ENCODE results near the gene RGL4.

The RGL4 gene

DNA sequence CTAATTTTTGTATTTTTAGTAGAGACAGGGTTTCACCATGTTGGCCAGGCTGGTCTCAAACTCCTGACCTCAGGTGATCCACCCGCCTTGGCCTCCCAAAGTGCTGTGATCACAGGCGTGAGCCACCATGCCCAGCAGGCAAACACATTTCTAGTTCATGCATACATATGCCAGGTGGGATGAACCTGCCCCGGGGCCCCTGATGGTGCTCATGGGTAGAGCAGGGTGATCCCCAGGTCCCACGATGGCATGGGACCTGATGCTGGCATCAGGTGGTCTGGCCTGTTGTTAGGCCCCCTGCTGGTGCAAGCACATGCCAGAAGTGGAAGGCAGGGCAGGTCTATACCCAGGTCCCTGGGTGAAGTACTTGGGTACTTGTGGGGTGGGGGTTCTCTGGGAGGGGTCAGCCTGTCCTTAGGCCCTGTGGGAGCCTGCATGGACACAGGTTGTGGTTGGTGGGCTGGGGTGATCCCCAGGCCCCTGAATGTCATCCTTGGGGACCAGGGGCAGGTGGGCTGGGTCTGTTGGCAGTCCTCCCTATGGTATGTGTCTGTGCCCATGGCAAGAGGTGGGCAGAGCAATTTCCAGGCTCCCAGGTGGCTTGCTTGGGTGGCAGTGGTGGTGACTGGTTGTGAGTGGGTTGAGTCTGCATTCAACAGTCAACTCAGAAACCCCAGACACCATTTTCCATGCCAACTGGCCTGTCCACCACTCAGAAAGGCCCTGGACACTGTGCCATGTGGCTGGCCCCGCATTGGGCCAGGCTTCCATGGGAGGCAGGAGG, 9.6 kb upstream of the RGL4 start:
- DNase-seq = no peak

DNA sequence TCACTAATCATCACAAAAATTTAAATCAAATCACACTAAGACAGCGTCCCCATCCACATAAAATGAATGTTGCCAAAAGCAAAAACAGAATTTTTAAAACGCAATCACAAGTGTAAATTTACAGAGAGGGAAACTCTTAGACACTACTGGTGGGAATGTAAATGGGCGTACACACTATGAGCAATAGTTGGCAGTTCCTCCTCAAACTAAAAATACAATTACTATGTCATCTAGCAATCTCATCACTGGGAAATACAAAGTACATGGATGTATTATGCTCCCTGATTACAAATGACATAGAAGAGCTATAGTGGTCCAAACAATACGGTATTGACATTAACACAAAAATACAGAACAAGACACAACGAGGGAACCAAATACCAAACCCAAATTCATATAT, 8.7 kb upstream of the RGL4 start:
- DNase-seq = no peak

DNA sequence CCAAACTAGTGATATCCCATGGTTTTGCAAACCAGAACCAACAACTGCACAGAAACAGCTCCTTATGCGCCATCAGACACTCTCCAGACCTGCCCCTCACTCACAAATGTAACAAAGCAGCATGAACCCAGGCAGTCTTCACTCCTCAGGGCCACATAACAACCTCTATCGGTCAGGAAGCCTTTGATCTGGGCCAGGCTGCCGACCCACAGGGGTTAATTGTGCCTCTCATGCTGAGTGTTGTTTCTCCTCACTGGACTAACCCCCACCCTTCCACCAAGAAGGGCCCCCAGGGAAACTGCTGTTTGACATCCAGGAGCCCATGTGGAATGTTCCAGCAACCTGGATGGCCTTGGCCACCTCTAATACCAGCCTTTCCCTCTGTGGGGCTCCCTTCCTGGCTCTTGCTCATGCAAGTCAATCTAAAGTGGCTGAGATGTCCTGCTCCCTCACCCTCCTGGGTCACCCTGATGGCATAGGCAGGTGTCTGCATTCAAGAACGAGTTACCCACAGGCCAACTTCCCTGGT, 7.9 kb upstream of the RGL4 start:
- no peak for DNase-seq

DNA sequence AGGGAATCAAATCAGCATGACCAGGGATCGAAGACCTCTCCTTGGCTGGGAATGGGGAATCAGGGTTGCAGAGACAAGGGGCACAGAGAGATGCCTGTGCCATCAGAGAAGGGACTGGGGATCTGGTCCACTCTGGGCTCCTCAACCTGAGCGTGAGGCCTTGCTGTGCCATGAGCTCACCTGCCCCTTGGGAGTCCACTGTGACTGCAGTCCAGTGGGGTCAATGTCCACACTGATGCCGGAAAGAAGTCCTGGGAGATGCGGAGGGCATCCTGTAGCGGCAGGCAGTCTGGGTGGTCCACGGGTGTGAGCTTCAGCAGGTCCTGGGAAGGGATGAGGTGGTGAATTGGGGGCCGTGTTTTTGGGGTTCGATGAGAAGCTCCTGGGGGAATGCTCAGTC, 7.3 kb upstream of the RGL4 start:
- no peak for DNase-seq

DNA sequence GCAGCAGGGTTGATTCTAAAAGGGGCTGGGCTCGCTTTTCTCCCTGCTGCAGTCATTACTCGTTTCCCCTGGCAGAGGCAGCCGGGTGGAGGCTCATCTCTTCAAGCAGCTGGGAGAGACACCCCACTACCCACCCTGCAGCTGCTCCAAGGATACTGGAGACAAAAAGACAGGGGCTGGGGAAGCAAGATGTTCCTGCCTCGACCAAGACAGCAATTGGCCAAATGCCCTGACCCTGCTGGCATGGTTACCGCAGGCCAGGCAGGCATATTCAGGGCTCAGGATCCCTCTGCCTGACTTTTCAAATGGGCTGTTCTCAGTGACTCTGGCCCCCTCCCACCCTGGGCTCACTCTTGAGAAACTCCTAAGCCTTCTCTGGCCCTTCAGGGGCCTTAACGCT, 6.8 kb upstream of the RGL4 start:
- no peak for DNase-seq

DNA sequence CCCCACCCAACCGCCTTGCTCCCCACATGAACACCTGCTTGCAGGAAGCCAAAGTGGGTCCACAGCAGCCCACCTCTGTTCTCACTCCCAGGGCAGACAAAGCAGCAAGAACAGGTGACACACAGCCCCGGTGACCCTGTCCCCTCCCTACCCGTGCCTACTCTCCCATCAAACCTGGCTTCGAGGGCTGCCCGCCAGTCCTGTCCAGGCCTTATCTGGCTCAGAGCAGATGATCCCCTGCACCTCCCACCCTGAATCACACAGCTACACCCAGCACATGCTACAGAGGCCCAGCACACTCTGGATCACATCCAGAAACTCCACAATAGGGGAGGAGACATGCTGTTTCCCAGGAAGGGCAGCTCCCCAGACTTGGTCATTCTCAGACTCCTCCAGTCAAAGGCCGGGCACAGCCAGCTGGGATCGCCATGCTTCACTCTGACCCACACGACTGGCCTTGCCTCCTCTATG, 6.2 kb upstream of the RGL4 start:
- DNase-seq = peak; percentile 11

DNA sequence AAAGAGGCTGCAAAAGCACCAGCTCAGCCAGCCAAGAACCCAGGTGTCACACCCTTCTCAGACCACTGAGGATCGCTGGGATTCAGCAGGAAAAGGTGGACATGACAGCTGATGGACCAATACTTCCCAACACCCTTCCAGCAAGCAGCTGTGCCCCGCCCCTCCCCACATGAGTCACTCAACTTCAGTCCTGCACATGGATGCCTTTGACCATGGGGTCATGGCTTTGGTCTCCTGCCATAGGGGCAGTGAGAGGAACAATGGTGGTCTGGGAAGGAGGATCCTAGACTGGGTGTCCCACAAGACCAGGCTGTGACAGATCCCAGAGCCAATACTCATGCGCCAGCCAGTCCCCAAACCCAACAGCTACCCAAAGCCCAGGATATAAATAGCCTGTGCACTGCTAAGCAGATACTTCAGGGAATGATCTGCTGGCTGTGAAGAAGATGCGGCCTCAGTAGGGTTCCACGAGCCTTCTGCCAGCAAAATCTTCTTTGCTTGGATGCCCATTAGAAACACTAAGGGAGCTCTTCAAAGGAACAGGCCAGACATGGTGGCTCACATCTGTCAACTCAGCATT, 5.5 kb upstream of the RGL4 start:
- DNase-seq = peak; percentile 12

DNA sequence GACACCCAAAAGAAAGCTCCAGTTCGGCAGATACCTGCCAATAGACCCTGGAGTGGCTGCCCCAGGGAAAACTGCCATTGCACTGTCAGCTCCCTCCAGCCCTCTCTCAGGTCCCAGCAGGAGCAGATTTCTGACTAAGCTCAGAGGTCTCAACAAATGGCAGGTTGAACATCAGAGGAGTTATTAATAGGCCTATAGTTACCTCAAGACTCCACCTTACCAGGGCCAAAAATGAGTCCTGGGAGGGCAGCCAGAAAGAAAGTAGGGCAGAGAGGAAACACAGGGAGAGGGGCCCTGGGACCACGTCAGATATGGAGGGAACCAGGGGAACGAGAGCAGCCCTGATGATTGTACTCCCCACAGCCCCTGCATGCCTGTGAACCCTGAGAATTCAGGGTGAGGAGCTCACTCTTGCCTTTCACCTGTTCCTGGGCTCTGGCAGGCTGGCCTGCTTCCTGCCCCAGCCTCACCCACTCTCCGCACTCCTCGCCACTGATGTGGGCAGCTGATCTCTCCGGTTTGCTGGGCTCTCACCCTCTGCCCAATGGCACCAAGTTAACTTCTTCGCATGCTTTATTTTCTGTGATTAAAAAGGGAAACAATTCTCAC, 4.3 kb upstream of the RGL4 start:
- no peak for DNase-seq

DNA sequence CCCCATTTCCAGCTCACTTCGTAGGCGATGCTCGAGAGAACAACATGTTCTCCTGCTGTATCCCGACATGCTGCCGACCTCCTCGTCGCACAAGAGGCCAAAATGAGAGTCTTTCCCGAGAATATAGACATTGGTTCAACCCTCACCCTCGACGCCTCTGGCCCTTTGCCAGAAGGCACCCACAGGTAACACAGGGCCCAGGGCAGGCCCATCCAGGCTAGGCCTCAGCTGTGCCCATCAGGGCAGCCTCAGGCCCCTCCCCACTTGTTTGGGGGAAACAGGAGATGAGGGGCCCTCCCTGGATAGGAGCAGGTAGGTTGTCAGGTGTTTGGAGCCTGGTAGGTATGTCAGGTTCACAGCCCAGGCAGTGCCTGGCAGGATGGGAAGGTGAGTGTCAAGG, 2.7 kb upstream of the RGL4 start:
- no peak for DNase-seq

DNA sequence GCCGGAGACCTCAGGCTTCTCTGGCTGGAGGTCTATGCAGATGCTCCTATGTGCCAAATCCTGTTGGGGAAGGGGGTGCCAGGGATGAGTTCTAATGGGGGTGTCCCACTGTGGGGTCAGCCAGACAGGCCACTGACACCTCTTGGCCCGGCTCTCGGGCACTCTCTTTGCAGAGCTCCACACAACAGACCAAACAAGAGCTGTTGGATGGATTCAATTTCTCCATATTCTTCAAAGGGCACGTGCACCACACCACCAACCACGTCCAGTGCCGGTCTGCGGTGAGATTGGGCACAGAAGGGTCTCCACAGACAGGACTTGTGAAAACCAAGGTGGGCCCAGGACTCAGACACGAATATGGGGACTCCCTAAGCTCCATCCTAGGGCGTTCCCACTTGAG, 2.2 kb upstream of the RGL4 start:
- DNase-seq = no peak

DNA sequence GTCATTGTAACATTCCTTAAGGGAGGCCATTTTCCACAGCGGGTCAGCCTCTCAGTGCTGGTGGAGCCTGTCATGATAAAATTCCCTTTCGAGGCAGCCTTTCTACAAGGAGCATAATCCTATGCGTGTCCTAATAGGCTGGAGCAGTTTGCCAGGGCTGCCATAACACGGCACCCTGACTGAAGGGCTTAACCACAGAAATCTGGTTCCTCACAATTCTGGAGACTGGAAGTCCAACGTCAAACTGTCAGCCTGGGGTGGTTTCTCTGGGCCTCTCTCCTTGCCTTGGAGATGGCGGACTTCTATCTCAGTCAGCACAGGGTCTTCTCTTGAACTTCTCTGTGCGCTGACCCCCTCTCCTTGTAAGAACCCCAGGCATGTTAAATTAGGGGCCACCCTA, 1.4 kb upstream of the RGL4 start:
- DNase-seq = no peak

DNA sequence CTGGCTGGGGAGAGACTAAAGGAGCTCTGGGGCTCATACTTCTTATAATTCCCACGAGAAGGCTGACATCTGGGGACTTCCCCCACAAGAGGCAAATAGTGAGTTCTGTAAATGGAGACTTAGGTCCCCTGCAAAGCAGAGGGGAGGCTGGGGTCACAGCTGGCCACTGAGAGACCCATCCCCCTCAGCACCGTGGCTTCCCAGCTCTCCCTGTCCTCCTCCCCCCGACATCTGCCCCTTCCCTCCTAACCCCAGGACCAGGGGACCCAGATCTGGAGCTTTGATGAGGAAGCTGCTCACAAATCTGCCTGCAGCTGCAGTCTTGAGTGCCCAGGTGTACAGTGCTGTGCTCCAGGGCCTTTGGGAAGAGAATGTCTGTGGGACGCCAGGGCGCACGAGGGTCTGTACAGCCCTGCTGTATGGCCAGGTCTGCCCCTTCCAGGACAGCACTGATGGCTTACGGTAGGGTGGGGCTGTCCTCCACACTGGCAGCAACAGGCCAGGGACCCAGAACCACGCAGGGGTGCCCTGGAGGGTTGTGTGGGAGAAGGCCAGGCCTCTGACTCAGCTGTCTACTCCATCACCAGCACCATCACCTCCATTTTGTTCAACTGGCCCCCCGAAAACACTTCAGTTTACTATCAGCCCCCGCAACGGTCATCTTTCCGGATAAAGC, 1.1 kb downstream of the RGL4 start:
- no peak for DNase-seq

DNA sequence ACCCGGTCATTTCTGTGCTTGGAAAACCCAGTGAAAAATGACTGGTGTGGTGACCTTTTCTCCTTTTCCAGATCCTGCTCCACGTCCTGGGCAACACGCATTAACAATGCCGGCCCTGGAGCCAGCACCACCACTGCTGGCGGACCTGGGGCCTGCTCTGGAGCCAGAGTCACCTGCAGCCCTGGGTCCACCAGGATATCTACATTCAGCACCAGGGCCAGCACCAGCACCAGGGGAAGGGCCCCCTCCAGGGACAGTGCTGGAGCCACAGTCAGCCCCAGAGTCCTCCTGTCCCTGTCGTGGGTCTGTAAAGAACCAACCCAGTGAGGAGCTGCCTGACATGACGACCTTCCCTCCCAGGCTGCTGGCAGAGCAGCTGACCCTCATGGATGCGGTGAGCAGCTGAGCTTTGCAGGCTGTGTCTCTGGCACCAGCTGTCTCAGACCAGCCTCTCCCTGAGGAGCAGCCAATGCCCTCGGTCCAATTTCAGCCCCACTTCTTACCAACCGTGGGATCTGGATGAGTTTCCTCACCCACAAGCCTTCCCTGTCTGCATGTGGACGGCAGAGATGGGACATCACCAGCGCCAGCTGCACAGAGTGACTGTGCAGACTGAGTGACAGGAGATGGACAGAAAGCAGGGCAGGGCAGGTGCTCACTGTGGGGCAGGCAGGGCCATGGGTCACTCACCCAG, 1.9 kb downstream of the RGL4 start:
- no peak for DNase-seq

DNA sequence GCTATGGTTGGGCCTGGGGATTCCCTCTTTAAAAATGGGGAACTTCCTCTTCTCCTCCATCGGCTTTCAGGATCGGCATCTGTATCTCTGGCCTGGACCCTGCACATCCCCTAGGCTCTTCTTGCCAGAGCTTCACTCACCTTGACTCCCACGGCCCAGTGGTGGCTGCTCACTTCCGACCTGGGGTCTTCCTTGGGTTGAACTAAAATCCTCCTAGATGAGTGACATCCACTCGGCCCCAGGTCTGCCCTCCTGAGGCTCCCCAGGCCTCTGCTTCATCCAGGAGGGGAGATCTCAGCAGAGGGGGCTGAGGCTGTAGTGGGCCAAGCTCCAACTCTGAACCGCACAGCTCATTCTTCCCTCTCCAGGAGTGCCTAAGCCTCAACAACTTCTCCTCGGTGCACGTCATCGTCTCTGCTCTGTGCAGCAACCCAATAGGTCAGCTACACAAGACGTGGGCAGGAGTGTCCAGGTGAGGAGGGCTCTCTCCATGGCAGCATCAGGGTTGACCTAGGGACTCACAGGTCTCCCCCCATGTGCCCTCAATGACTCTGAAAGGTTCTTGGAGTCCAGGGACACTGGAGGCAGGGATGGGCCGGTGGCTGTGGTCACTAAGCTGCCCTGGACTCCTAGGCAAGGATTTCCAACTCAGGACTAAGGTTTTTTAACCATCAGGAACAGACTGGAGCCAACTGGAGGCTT, 3.3 kb downstream of the RGL4 start:
- DNase-seq = no peak

DNA sequence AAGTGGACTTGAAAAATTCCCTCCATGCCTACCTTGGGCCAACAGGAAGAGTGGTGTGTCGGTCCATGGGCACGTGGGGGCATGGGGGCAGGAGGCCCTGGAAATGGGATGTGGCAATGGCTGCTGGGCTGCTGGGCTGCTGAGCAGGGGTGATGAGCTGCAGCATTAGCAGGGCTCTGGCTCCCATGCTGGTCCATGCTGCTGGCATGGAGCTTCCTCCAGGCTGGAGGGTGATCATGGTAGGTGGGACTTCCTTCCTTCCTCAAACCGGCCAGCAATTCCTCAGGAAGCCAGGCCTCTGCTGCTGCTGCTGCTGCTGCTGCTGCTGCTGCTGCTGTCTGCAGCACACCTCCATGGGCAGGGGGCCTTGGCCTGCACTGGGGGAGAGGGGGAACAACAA, 4.3 kb downstream of the RGL4 start:
- no peak for DNase-seq

DNA sequence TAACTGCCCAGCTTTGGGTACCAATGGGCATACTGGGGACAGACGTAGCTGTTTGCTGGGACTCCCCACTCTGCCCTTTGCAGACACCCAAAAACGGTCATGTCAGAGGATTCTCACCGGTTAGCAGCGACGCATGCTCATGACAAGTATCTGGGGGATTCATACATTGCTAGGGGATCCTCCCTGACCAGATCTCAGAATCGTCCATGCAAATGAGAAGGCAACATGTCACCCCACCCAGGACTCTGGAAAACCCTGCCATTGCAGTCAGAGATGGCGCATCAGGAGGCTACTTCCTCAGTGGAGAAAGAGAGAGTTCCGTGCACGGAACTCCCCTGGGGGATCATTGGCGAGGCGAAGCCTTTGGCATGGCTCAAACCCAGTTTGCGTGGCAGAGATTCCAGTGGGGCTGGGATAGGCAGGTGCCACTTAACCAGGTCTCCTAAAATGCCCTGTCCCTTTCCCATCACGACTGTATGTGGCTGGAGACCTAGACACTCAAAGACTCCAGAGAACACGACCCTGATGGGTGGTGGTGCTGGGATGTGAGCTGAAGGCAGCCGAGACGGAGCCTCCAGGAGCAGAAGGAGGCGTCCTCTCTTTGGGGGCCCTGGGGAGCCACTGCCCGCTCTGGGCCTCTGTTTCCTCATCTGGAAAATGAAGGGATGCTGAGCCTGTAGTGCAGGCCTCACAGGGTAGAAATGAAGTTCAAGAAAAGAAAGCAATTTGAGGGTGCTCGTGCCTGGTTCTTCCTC, 4.9 kb downstream of the RGL4 start:
- DNase-seq = no peak

DNA sequence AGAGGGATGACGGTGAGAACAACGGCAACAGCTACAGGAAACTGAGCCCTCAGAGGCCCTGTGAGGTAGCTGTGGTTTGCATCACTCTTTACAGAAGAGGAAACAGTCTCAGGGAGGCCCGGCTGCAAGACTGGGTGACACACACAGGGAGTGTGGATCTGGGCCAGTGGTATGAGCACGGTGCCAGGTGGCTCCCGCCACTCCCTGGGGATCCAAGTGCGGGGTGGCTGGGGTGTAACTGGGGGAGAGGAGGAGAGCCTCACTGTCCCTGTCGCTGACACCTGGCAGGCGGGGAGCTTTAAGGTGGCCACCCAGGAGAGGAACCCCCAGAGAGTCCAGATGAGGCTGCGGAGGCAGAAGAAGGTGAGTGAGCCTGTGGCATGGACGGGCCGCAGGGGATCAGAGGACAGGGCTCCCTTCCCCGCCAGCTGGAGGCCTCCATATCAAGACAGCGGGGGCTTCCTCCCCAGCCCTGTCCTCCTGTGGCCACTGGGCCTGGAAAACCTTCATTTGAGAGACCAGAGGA, 5.6 kb downstream of the RGL4 start:
- no peak for DNase-seq

DNA sequence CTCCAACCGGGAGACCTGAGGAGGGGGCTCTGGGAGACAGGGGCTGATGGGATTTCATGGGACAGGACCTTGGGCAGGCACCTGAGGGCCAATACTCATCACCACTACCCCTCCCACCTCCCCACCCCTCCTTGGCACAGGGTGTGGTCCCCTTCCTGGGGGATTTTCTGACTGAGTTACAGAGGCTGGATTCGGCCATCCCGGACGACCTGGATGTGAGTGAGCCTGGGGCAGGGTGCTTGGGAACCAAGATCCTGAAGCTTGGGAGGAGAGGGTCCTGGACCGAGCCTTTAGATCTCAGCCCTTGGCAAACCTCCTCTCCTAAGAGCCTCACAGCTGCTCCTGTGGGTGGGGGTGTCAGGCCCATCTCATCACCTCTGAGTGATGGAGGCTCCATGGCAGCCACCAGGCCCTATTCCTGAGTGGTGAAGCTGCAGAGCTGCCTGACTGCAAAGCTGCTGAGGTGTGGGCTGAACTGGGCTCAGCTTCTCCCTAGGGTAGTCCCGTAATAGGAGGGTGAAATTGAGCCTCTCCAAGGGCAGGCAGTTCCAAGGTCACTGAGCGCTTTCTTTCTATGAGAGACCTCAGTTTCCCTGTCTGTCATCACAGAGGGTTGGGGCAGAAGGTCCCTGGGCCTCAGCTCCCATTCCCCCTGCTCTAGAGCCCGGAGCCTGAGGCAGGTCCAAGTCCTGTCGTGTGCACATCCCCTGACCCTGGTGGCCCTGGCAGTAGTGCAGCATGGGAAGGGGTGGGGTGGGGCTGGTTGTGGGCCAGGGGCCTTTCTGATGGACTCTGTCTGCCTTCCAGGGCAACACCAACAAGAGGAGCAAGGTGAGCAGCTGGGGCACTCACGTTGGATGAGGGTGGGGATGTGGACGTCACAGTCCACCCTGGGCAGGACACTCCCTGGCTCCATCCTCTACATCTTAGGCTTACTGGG, 6.5 kb downstream of the RGL4 start:
- DNase-seq = no peak

DNA sequence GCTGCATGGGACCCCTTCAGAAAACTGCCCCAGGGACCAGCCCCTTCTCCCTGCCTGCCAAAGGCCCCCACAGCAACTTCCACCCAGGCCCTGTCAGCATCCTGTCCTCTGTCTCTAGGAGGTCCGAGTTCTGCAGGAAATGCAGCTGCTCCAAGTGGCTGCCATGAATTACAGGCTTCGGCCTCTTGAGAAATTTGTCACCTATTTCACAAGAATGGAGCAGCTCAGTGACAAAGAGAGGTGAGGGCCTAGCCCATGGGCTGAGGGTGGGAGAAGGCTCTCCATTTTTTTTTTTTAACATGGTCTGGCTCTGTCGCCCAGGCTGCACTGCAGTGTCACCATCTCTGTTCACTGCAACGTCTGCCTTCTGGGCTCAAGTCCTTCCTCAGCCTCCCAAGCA, 7.3 kb downstream of the RGL4 start:
- no peak for DNase-seq

DNA sequence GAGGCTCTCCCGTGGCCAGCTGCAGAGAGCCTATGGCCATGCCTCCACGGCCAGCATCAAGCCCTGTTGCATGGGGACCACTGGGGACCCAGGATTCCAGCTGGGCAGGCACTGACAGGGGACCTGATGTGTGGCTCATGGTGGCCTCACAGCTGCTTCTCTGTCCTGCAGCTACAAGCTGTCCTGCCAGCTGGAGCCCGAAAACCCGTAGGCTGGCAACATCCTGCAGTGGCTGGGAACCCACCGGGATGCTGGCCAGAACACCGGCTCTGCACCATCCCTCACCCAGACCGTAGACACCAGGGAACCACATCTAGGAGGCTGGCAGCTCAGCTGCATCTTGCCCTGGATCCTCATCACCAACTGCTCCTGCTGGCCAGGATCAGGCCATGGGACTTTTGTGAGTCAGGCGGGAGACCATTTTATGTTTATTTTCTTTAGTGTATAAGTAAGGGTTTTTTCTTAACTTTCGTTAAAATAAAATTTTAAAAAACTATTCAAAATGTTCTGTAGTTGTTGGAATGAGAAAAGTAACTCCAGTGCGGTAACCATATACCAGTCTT, 7.9 kb downstream of the RGL4 start:
- no peak for DNase-seq

Measured in fibroblast of upper back skin (primary cell).